ENCODE data around the gene FECH. TPM values are rescaled to one million over a fixed set of nuclear protein-coding genes. Genes with fewer than 3 reads are reported as not detected.
"Not testable (repeated sequence)": the region's sequence is repeated elsewhere in the genome, so short reads cannot be mapped to it uniquely, and the experiment has no call there.

FECH gene
- total RNA-seq, 4 donors from 2014 or later = 20.3 to 137 (median 30.7) TPM

DNA sequence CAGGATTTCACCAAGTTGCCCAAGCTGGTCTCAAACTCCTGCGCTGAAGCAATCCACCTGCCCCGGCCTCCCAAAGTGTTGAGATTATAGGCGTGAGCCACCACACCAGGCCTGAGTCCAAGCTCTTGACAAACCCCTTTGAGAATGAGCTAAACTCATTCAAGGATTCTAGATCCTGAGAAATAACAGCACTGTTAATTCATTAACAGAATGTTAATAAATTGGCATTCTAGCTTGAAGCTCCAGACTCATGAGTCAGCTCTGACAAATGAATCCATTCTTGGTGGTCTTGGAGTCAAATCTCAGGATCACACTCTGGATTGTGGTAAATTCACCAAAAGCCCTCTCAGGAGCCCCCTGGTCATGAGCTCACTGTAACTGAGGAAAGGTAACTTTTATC lies 33.4 kb upstream of the FECH start:
- no peak for DNase-seq
- intact Hi-C loops (cut with DNase I; ENCODE audit: low total_unique reads) = no loop called here
- Histone ChIP-seq H3K9me3 (no peaks in the 10 kb centered on the region), H3K36me3 (no peaks in the 10 kb centered on the region), H3K27me3 (no peaks in the 10 kb centered on the region), H3K4me3 (no peak overlapping the region), H3K4me1 (peaks cover 0 to 3% of the 10 kb centered on the region in 2 donors), H3K27ac (no peak overlapping the region)
- TF ChIP-seq, protein P1, sequence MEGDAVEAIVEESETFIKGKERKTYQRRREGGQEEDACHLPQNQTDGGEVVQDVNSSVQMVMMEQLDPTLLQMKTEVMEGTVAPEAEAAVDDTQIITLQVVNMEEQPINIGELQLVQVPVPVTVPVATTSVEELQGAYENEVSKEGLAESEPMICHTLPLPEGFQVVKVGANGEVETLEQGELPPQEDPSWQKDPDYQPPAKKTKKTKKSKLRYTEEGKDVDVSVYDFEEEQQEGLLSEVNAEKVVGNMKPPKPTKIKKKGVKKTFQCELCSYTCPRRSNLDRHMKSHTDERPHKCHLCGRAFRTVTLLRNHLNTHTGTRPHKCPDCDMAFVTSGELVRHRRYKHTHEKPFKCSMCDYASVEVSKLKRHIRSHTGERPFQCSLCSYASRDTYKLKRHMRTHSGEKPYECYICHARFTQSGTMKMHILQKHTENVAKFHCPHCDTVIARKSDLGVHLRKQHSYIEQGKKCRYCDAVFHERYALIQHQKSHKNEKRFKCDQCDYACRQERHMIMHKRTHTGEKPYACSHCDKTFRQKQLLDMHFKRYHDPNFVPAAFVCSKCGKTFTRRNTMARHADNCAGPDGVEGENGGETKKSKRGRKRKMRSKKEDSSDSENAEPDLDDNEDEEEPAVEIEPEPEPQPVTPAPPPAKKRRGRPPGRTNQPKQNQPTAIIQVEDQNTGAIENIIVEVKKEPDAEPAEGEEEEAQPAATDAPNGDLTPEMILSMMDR (IDR thresholded peaks at IDR 0.05) = no peak
- TF ChIP-seq POLR2A (IDR thresholded peaks at IDR 0.05) = no peak

DNA sequence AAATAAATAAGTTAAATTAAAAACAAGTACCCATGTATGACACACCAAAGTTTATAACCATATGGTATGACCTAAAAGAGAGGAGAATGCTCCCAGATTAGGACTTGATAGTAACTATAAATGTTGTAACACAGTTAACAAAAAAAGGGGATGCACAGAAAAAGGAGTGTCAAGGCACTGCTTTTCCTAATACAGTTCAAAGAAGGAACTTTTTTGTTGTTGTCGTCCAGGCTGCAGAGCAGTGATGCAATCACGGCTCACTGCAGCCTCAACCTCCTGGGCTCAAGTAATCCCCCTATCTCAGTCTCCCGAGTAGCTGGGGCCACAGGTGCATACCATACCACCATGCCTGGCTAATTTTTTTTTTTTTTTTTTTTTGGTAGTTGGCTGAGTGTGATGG lies 32.4 kb upstream of the FECH start:
- H3K9me3 ChIP-seq = no peaks in the 10 kb centered on the region
- no peaks in the 10 kb centered on the region for H3K36me3 ChIP-seq
- intact Hi-C loops (cut with DNase I; ENCODE audit: low total_unique reads) = no loop called here
- no peak for TF ChIP-seq POLR2A (IDR thresholded peaks at IDR 0.05)
- TF ChIP-seq, protein P1 (IDR thresholded peaks at IDR 0.05) = no peak
- no peak overlapping the region for H3K27ac ChIP-seq
- DNase-seq = no peak
- no peaks in the 10 kb centered on the region for H3K27me3 ChIP-seq
- no peak overlapping the region for H3K4me3 ChIP-seq
- peaks cover 0 to 3% of the 10 kb centered on the region in 2 donors for H3K4me1 ChIP-seq

DNA sequence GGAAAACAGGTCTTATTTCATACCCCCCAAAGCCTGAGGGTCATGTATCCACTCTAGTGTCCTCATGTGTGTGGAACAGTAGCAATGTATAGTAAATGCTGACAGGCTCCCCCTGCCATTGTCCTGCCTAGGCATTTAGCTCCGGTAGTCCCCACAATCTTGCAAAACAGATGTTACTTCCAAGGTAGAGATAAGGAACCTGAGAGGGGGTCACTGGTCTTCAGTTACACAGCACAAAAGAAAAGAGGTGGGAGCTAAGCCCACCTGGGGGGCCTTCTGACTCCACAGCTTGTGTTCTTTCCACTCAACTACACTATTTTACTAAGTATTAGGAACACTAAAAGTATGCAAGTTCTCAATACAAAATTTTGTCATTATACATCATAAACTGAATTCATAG lies 17.4 kb upstream of the FECH start:
- TF ChIP-seq, protein P1 (IDR thresholded peaks at IDR 0.05) = no peak
- no peak for TF ChIP-seq POLR2A (IDR thresholded peaks at IDR 0.05)
- H3K27me3 ChIP-seq = no peaks in the 10 kb centered on the region
- H3K4me1 ChIP-seq = no peaks in the 10 kb centered on the region
- H3K27ac ChIP-seq = no peak overlapping the region
- H3K4me3 ChIP-seq = no peak overlapping the region
- H3K9me3 ChIP-seq = no peaks in the 10 kb centered on the region
- DNase-seq = no peak
- no peaks in the 10 kb centered on the region for H3K36me3 ChIP-seq
- intact Hi-C loops (cut with DNase I; ENCODE audit: low total_unique reads) = no loop called here

DNA sequence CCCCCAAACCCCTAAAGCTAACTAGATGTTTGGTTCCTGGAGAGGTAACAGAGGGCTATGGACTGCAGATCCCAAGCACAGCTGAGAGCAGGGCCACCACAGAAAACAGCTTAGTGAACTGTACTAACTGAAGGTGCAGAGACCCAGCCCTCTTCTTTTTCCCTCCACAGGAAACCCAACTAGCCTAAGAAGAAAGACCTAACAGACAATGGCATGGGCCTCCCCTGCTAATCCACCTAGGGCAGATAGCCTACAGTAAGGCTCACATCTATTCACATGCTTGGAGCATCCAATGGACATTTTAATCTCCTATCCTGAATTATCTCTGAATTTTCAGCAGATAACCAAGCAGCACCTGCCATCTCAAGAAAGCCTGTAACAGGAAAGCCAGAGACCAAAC lies 8.8 kb upstream of the FECH start:
- Histone ChIP-seq H3K36me3 (no peaks in the 10 kb centered on the region), H3K4me3 (no peak overlapping the region), H3K4me1 (no peaks in the 10 kb centered on the region), H3K9me3 (no peaks in the 10 kb centered on the region), H3K27ac (no peak overlapping the region), H3K27me3 (no peaks in the 10 kb centered on the region)
- intact Hi-C loops (cut with DNase I; ENCODE audit: low total_unique reads) = no loop called here
- no peak for DNase-seq
- TF ChIP-seq, protein P1 (IDR thresholded peaks at IDR 0.05) = no peak
- no peak for TF ChIP-seq POLR2A (IDR thresholded peaks at IDR 0.05)

DNA sequence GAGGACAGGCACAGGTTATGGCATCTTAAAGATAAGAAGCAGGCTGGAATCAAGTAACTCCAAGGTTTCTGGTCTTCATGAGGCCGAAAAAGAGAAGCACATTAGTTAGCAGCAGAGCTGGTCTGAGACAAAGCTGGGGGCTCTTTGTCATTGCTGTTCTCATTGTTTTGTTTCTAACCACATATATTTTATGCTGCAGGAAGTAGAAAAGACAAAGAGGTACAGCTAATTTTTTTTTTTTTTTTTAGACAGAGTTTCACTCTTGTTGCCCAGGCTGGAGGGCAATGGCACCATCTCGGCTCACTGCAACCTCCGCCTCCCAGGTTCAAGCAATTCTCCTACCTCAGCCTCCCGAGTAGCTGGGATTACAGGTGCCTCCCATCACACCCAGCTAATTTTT lies 6.2 kb upstream of the FECH start:
- intact Hi-C loops (cut with DNase I; ENCODE audit: low total_unique reads) = not testable (repeated sequence)

DNA sequence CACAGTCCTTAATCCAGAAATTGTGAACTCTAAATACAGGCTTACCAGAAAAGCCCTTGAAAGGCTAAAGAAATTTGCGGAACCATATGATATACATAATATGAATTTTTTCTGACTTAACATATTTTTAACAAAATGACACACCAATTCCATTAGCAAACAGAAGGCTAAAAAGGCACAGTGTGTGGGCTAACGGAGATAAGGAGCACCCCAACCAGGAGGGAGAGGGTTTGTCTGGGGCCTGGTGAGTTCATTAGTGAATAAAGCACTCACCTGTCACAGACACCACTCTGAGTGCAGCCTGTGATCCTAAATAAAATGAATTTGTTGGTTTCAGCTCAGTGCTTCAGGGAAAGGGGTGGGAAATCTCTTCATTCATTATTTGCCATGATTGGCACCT lies 2.7 kb upstream of the FECH start:
- TF ChIP-seq POLR2A (IDR thresholded peaks at IDR 0.05) = no peak
- TF ChIP-seq, protein P1 (IDR thresholded peaks at IDR 0.05) = no peak
- no peaks in the 10 kb centered on the region for H3K36me3 ChIP-seq
- H3K4me1 ChIP-seq = peaks cover 0 to 6% of the 10 kb centered on the region in 2 donors
- no peak for DNase-seq
- H3K27me3 ChIP-seq = no peaks in the 10 kb centered on the region
- H3K9me3 ChIP-seq = no peaks in the 10 kb centered on the region
- H3K27ac ChIP-seq = no peak overlapping the region
- intact Hi-C loops (cut with DNase I; ENCODE audit: low total_unique reads) = no loop called here
- no peak overlapping the region for H3K4me3 ChIP-seq

More for the DNA sequence above, 6.2 kb upstream of the FECH start:
- H3K4me1 ChIP-seq, H3K27me3 ChIP-seq, H3K9me3 ChIP-seq, H3K27ac ChIP-seq, DNase-seq, H3K36me3 ChIP-seq, H3K4me3 ChIP-seq: not testable (repeated sequence)
